Measurements from ENCODE around the gene SERPING1.

GRCh38 chr11:57585301-57585700, 12.2 kb upstream of the SERPING1 start:
- TF ChIP-seq YY1 (IDR thresholded peaks at IDR 0.05; ENCODE audit: insufficient read depth, insufficient read length) (no peak), ZNF274 (IDR thresholded peaks at IDR 0.05; ENCODE audit: low read depth, low read length) (no peak)

Data from NT2/D1 (cell line).